ENCODE data around the gene HOXA3. TPM values are rescaled to one million over a fixed set of nuclear protein-coding genes. Genes with fewer than 3 reads are reported as not detected.

The HOXA3 gene
- total RNA-seq: 10 to 100 TPM in 2 of 7 donors, 1 to 10 TPM in 3, under 1 TPM in 2; 0.36 to 50.9 (median 1.3) TPM
- 1 to 10 TPM; 2.3 to 3.4 TPM for polyA plus RNA-seq
- long read RNA-seq, donor 1: 0 reads
- long read RNA-seq, donor 2, transcript HOXA3-205 (2 exons, 503 nt): major isoform, 7 of 7 reads
- long read RNA-seq, donor 2, partial matches to known transcripts: 0 of 7 reads
- long read RNA-seq, donor 2, other reads (novel, unspliced or antisense): 0 of 7 reads
- long read RNA-seq, donor 3, partial matches to known transcripts: 0 of 1 reads
- long read RNA-seq, donor 3, other reads (novel, unspliced or antisense): 1 of 1 reads

DNA sequence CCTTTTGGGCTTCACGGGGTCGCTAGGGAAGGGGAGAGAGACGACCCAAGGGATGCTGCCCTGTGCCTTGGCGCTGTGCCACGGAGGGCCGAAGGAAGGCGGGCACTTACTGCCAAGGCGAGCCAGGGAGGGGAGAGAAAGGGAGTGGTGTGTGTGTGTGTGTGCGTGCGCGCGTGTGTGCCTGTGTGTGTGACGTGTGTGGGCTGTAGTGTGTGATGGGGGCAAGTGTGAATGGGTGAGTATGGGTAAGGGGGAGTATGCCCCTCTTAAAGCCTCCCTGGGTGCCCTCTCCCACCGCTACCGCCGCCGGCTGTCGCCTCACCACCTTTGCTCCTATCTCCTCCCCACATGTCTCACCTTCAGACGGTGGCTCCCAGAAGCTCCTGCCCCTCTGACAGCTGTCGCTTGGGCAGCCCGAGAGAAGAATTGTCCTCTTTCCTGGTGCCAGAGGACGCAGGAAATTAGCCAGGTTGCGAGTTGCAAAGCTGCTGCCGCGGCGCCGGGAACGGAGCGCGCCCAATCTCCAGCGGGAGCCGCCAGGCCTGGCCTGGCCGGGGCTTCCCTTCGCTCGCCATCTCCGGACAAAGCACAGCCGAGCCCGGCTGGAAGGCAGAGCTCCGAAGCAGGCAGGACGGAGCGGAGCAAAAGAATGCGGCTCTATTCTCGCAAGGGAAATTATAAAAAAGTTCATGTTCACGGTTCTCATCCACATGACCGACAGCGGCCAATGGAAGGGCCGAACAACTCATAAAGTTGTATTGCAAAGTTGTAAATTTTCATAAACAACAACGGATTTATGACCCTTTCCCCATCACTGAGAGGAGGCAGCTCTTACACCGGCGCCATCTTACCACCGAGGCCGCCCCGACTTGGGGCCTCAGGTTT lies at the start of gene HOXA3:
HOXA3 (minus strand) TSS at position 653 of the 885 bp plus-strand sequence. CDS start 41,943 bp downstream, outside the sequence.
- TF ChIP-seq POLR2A (IDR thresholded peaks at IDR 0.05): no peak
- TF ChIP-seq EP300 (IDR thresholded peaks at IDR 0.05): no peak
- TF ChIP-seq, protein P1, sequence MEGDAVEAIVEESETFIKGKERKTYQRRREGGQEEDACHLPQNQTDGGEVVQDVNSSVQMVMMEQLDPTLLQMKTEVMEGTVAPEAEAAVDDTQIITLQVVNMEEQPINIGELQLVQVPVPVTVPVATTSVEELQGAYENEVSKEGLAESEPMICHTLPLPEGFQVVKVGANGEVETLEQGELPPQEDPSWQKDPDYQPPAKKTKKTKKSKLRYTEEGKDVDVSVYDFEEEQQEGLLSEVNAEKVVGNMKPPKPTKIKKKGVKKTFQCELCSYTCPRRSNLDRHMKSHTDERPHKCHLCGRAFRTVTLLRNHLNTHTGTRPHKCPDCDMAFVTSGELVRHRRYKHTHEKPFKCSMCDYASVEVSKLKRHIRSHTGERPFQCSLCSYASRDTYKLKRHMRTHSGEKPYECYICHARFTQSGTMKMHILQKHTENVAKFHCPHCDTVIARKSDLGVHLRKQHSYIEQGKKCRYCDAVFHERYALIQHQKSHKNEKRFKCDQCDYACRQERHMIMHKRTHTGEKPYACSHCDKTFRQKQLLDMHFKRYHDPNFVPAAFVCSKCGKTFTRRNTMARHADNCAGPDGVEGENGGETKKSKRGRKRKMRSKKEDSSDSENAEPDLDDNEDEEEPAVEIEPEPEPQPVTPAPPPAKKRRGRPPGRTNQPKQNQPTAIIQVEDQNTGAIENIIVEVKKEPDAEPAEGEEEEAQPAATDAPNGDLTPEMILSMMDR (IDR thresholded peaks at IDR 0.05): no peak
- DNase-seq: peak in 4 of 5 donors; percentile 9 to 45 (median 30)
- Histone ChIP-seq H3K27ac (no peak within 1 kb of the TSS), H3K4me3 (peak within 1 kb of the TSS; percentile 74), H3K36me3 (no peaks in the 10 kb centered on the region), H3K4me1 (ENCODE audit: insufficient read depth) (peaks cover 6% of the 10 kb centered on the region), H3K9me3 (peaks cover 0 to 3% of the 10 kb centered on the region in 2 donors), H3K27me3 (peaks cover 3% of the 10 kb centered on the region)
- intact Hi-C loops (cut with DNase I): loop anchor here in 1 of 4 donors (10.0 kb wide), 2 partner anchors 947 to 1257 kb away; partner anchors contain the start of genes CBX3 and HNRNPA2B1
- 4 to 8% (median 4%) methylated on average over 50 to 53 of the region's 53 CpGs for WGBS, 3 donors

- Histone ChIP-seq H3K9me3 (no peaks in the 10 kb centered on the region), H3K4me1 (ENCODE audit: insufficient read depth) (peaks cover 8% of the 10 kb centered on the region), H3K4me3 (no peak overlapping the region), H3K27ac (no peak overlapping the region), H3K36me3 (no peaks in the 10 kb centered on the region), H3K27me3 (peaks cover 6% of the 10 kb centered on the region)
- WGBS, 3 donors: 28 to 32% (median 31%) methylated on average over 4 of the region's 4 CpGs
- no peak for DNase-seq
- TF ChIP-seq EP300 (IDR thresholded peaks at IDR 0.05) (no peak), POLR2A (IDR thresholded peaks at IDR 0.05) (no peak)
- TF ChIP-seq, protein P1 (IDR thresholded peaks at IDR 0.05): no peak
- intact Hi-C loops (cut with DNase I): loop anchor here in 2 of 4 donors (5.0 to 10.0 kb wide), 2 partner anchors 723 to 891 kb away; no protein-coding TSS in a partner anchor
These were observed 49.2 kb upstream of the HOXA3 start for GRCh38 chr7:27201580-27202017.

GRCh38 chr7:27200761-27201579 lies 48.6 kb upstream of the HOXA3 start:
- intact Hi-C loops (cut with DNase I): loop anchor here in 2 of 4 donors (5.0 to 10.0 kb wide), 2 partner anchors 724 to 891 kb away; no protein-coding TSS in a partner anchor
- Histone ChIP-seq H3K4me3 (peak overlapping the region; percentile 20), H3K27ac (no peak overlapping the region), H3K9me3 (no peaks in the 10 kb centered on the region), H3K36me3 (no peaks in the 10 kb centered on the region), H3K4me1 (ENCODE audit: insufficient read depth) (peaks cover 8% of the 10 kb centered on the region), H3K27me3 (peaks cover 6% of the 10 kb centered on the region)
- 13 to 23% (median 18%) methylated on average over 14 of the region's 14 CpGs for WGBS, 3 donors
- TF ChIP-seq, protein P1 (IDR thresholded peaks at IDR 0.05): no peak
- TF ChIP-seq POLR2A (IDR thresholded peaks at IDR 0.05): no peak
- TF ChIP-seq EP300 (IDR thresholded peaks at IDR 0.05): no peak
- no peak for DNase-seq

All from ovary (tissue), 10 donors.